Osteocyte (in vitro differentiated cells): ENCODE data around the gene MAEA. TPM values are rescaled to one million over a fixed set of nuclear protein-coding genes. Genes with fewer than 3 reads are reported as not detected.
"Not testable (repeated sequence)": the region's sequence is repeated elsewhere in the genome, so short reads cannot be mapped to it uniquely, and the experiment has no call there.

Experiments used
- DNase-seq: peaks from one replicate; pipeline ENCODE4 v3.0.0; 2021; ENCODE audit warnings: mixed read lengths; ENCODE audit not compliant: unreplicated experiment; ENCODE audit errors: extremely low spot score
- H3K27ac Mint-ChIP-seq: one replicate; pipeline ENCODE4 v1.8.0; 2021; ENCODE audit warnings: mild to moderate bottlenecking, mixed read lengths; ENCODE audit not compliant: unreplicated experiment
- H3K27me3 Mint-ChIP-seq: one replicate; pipeline ENCODE4 v1.8.0; 2021; ENCODE audit warnings: mixed read lengths; ENCODE audit not compliant: unreplicated experiment
- H3K36me3 Mint-ChIP-seq: one replicate; pipeline ENCODE4 v1.8.0; 2021; ENCODE audit warnings: mixed read lengths; ENCODE audit not compliant: unreplicated experiment
- H3K4me1 Mint-ChIP-seq: one replicate; pipeline ENCODE4 v1.8.0; 2021; ENCODE audit warnings: mixed read lengths; ENCODE audit not compliant: unreplicated experiment
- H3K4me3 Mint-ChIP-seq: one replicate; pipeline ENCODE4 v1.8.0; 2021; ENCODE audit warnings: mild to moderate bottlenecking, moderate library complexity, mixed read lengths; ENCODE audit not compliant: unreplicated experiment
- H3K9me3 Mint-ChIP-seq: one replicate; pipeline ENCODE4 v1.8.0; 2021; ENCODE audit warnings: mixed read lengths; ENCODE audit not compliant: unreplicated experiment
- total RNA-seq: library from RNA; stranded (reverse); gene quantifications from 2 replicates; pipeline ENCODE4 v1.2.1, GENCODE V29; 2021
- TF ChIP-seq, protein P1 (sequence below): fragments of 200-600 bp; sonication (generic); IDR thresholded peaks from 2 replicates; pipeline ENCODE4 v1.5.0; 2021; ENCODE audit warnings: antibody characterized with exemption, mild to moderate bottlenecking, moderate library complexity

Gene MAEA
- total RNA-seq, 1 donor from 2014 or later = 62.9 TPM

DNA sequence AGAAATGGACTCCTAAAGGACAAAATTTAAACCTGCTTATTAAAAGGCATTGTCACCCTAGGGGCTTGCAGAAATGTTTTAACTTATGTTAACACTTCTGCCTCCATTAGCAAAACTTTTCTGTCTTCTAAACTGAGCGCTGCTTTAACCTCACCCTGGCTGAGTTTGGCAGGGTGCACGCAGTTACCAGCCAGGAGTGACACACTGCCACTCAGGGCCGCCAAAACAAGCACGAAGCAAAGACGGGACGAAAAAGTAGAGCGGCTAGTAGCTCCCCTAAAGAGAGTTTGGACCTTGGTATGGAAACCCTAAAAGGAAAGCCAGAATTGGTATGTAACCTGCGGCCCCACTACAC, 33.6 kb downstream of the MAEA start:
- Mint-ChIP-seq H3K27ac (no peak overlapping the region), H3K9me3 (no peaks in the 10 kb centered on the region), H3K36me3 (peaks cover 19% of the 10 kb centered on the region), H3K27me3 (no peaks in the 10 kb centered on the region), H3K4me1 (no peaks in the 10 kb centered on the region), H3K4me3 (no peak overlapping the region)
- TF ChIP-seq, protein P1, sequence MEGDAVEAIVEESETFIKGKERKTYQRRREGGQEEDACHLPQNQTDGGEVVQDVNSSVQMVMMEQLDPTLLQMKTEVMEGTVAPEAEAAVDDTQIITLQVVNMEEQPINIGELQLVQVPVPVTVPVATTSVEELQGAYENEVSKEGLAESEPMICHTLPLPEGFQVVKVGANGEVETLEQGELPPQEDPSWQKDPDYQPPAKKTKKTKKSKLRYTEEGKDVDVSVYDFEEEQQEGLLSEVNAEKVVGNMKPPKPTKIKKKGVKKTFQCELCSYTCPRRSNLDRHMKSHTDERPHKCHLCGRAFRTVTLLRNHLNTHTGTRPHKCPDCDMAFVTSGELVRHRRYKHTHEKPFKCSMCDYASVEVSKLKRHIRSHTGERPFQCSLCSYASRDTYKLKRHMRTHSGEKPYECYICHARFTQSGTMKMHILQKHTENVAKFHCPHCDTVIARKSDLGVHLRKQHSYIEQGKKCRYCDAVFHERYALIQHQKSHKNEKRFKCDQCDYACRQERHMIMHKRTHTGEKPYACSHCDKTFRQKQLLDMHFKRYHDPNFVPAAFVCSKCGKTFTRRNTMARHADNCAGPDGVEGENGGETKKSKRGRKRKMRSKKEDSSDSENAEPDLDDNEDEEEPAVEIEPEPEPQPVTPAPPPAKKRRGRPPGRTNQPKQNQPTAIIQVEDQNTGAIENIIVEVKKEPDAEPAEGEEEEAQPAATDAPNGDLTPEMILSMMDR = no peak
- DNase-seq = no peak

DNA sequence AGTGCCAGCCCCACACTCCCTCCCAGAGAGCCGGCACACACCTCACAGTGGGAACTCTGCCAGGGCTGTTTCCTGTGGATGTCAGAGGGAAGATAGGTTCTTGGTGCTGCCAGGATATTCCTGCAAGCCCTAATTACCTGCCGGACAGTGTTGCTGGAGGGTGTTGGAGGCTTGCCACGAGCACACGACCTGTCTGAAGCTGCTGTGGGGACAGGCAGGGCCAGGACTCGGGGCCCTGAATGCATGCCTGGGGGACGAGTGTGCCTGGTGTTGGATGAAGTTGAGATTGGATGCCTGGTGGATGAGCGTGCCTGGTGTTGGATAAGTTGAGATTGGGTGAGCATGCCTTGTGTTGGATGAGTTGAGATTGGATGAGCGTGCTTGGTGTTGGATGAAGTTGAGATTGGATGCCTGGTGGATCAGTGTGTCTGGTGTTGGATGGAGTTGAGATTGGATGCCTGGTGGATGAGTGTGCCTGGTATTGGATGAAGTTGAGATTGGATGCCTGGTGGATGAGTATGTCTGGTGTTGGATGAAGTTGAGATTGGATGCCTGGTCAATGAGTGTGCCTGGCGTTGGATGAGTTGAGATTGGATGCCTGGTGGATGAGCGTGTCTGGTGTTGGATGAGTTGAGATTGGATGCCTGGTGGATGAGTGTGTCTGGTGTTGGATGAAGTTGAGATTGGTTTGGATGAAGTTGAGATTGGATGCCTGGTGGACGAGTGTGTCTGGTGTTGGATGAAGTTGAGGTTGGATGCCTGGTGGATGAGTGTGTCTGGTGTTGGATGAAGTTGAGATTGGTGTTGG, 34.1 kb downstream of the MAEA start:
- H3K27ac Mint-ChIP-seq = no peak overlapping the region
- peaks cover 16% of the 10 kb centered on the region for H3K36me3 Mint-ChIP-seq
- H3K4me1 Mint-ChIP-seq = no peaks in the 10 kb centered on the region
- H3K9me3 Mint-ChIP-seq = no peaks in the 10 kb centered on the region
- no peaks in the 10 kb centered on the region for H3K27me3 Mint-ChIP-seq
- DNase-seq = no peak
- TF ChIP-seq, protein P1 = no peak
- no peak overlapping the region for H3K4me3 Mint-ChIP-seq

DNA sequence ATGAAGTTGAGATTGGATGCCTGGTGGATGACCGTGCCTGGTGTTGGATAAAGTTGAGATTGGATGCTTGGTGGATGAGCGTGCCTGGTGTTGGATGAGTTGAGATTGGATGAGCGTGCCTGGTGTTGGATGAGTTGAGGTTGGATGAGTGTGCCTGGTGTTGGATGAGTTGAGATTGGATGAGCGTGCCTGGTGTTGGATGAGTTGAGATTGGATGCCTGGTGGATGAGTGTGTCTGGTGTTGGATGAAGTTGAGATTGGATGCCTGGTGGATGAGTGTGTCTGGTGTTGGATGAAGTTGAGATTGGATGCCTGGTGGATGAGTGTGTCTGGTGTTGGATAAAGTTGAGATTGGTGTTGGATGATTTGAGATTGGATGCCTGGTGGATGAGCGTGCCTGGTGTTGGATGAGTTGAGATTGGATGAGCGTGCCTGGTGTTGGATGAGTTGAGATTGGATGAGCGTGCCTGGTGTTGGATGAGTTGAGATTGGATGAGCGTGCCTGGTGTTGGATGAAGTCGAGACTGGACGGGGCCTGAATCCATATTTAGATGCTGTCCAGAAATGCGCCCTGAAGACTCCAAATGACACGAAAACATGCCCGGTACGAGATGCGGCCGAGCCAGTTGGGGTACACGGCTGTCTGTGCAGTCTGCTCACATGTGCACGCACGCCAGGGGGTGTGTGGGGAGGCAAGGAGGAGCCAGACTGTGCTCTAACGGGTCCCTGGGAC, 34.9 kb downstream of the MAEA start:
- H3K27ac Mint-ChIP-seq, H3K4me3 Mint-ChIP-seq, H3K4me1 Mint-ChIP-seq, H3K9me3 Mint-ChIP-seq, DNase-seq, H3K27me3 Mint-ChIP-seq: not testable (repeated sequence)
- peaks cover 10% of the 10 kb centered on the region for H3K36me3 Mint-ChIP-seq

DNA sequence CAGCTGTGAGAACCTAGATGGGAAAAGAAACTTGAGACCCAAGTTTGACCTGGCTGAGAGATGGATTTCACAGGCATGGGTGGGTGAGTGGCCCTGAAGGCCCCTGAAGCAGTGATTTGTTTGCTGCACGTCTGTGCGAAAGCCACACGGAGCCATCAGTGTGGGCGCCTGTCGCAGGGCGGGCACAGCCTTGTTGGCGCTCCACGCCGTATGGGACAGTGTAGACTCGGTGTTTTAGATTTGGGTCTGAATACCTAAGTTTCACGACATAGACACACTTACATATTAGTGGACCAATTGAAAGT, 35.4 kb downstream of the MAEA start:
- Mint-ChIP-seq H3K27ac (no peak overlapping the region), H3K4me3 (no peak overlapping the region), H3K36me3 (peaks cover 7% of the 10 kb centered on the region), H3K27me3 (no peaks in the 10 kb centered on the region), H3K9me3 (no peaks in the 10 kb centered on the region), H3K4me1 (no peaks in the 10 kb centered on the region)
- DNase-seq = no peak
- TF ChIP-seq, protein P1 = no peak

DNA sequence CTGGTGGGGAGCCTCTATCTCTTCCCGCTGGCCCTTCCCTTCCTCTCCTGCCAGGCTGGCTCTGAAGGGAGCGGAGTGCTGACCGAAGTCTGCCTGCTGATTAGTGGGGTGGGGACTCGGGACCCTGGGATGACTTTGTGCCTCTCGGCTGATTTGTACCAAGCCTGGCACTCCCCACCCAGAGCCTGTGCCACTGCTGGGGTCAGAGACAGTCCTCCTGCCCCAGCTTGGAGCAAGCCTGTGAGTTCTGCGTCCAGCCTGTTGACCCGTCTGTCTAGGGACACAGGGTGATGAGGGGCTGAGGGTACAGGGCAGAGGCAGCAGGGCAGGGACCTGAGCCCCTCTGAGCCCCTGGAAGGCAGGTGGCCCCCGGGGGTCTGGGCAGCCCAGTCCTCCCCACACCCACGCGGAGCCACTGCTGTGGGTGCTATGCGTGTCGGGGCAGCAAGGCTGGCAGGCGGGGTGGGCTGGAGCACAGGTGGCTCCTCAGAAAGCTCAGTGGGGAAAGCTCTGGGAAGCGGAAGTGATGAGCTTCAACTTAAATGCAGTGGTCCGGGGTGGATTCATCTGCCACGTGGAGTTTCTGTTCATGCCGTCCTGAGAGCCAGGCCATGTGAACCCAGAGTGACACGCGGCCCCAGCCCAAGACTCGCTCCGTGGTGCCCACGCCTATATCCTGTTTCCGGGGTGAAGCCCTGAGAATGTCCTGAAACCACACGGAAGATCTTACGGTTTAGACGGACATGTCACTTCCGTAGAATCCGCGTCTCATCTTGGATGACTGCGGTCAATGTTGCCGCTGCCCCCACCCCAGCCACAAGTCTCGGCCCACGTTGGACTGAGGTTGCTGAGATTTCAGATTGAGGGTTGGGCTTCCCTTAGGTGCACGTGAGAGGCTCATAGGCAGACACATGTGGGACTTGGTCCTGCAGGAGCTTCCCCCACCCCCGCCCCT, 36.3 kb downstream of the MAEA start:
- Mint-ChIP-seq H3K36me3 (peaks cover 5% of the 10 kb centered on the region), H3K9me3 (no peaks in the 10 kb centered on the region), H3K4me1 (no peaks in the 10 kb centered on the region), H3K27ac (no peak overlapping the region), H3K4me3 (no peak overlapping the region), H3K27me3 (no peaks in the 10 kb centered on the region)
- TF ChIP-seq, protein P1 = no peak
- DNase-seq = no peak
